ENCODE data around the gene TMEM19. TPM values are rescaled to one million over a fixed set of nuclear protein-coding genes. Genes with fewer than 3 reads are reported as not detected.

The TMEM19 gene
- total and polyA plus RNA-seq, 2 of the 8 experiments (the other 6 are each of a cell fraction or from before 2014, with no cell fraction given): 12.6 to 19.1 TPM

DNA sequence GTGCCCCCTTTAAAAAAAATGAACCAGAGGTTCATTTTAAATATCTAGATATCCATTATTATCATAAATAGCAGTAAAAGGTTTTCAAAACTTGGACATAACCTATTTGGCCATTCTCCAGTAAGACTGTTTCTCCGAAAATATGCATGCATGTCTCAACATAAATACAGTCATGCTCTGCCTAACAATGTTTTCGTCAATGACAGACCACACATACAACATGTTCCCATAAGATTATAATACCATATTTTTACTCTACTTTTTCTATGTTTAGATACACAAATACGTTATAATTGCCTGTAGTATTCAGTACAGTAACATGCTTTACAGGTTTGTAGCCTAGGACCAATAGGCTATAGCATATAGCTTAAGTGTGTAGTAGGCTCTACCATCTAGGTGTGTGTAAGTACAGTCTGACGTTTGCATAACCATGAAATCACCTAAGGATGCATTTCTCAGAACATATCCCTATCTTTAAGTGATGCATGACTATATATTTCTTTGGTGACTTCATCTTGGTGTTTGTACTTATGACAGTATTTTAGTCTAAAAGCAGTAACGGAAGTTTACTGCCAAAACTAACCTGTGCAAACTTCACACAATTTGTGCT, 3.2 kb downstream of the TMEM19 start (continued):
- no peak for TF ChIP-seq NANOG (IDR thresholded peaks at IDR 0.05; ENCODE audit: insufficient read depth, low read depth, low read length, poor library complexity, severe bottlenecking)
- no peak for TF ChIP-seq SP4 (IDR thresholded peaks at IDR 0.05; ENCODE audit: low read length)
- TF ChIP-seq KDM4A (IDR thresholded peaks at IDR 0.05; ENCODE audit: low read depth, low read length, severe bottlenecking): no peak
- no peak for TF ChIP-seq RNF2 (IDR thresholded peaks at IDR 0.05; ENCODE audit: borderline replicate concordance, low read depth, low read length, missing control alignments, poor library complexity, severe bottlenecking)

All from H1 (cell line).